Measurements from ENCODE around the gene PLPPR1. TPM values are rescaled to one million over a fixed set of nuclear protein-coding genes. Genes with fewer than 3 reads are reported as not detected.

Gene PLPPR1
- total RNA-seq, 1 donor from 2014 or later: 6.3 TPM

DNA sequence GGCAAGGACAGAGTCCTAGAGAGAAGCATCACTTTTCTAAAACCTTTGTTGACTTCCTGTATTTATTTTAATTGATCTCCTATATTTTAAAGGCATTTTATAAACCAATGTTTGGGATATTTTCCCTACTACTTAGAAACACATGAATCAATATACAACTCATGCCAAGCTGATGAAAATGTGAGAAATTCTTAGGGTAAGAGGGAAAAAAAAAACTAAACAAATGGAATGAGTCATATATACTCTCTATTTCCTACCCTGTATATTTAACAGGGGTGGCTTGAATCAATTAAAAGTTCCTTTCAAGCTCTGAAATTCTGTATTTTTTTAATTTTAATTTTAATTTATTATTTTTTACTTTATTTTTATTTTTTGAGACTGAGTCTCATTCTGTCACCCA is 336.7 kb downstream of the PLPPR1 start:
- Histone ChIP-seq H3K9me3 (ENCODE audit: control insufficient read depth in 3 of 3, low read length in 3 of 3) (no peaks in the 10 kb centered on the region), H3K27me3 (ENCODE audit: control insufficient read depth in 3 of 3, insufficient read depth in 3 of 3, low read length in 3 of 3) (no peaks in the 10 kb centered on the region), H3K4me3 (ENCODE audit: low read length in 3 of 3) (no peak overlapping the region), H3K9ac (ENCODE audit: low read depth in 1 of 3, low read length in 3 of 3) (no peak overlapping the region), H3K4me1 (ENCODE audit: control insufficient read depth in 3 of 3, insufficient read depth in 3 of 3, low read length in 3 of 3) (no peaks in the 10 kb centered on the region), H3K27ac (ENCODE audit: low read depth, low read length) (no peak overlapping the region), H3K36me3 (ENCODE audit: control insufficient read depth in 3 of 3, insufficient read depth in 3 of 3, low read length in 3 of 3) (peaks cover 0 to 4% (median 0%) of the 10 kb centered on the region in 3 donors)

DNA sequence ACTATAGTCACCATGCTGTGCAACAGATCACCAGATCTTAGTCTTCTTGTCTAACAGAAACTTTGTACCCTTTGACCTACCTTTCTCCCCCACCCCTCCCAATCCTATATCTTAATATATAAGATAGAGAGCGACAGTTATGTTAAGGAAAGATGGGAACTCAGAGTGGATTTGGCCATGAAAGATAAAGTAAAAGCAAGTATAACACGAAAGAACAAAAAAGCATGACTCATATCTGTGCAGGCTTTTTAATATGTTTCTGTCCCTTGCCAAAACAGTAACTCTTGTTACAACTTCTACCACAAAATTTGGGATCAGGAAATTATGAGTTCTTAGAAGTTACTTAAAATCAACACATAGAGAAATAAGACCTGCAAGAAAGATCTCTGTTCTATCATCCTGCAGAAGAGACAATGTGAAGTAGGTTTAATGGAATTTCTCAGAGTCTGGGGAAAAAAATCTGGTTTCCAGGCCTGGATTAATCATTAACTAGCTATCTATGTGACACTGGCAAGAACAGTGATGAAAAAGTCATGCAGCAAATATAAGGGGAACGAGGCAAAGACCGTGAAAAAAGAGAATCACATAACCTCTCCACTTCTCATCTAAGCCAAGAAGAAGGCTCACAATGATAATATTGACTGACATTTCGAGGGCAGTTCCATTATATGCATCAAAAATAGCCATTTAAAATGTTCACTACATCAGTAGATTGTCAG is 337.7 kb downstream of the PLPPR1 start:
- no peak overlapping the region for H3K9ac ChIP-seq (ENCODE audit: low read depth in 1 of 3, low read length in 3 of 3)
- no peaks in the 10 kb centered on the region for H3K9me3 ChIP-seq (ENCODE audit: control insufficient read depth in 3 of 3, low read length in 3 of 3)
- H3K4me3 ChIP-seq (ENCODE audit: low read length in 3 of 3): no peak overlapping the region
- H3K27me3 ChIP-seq (ENCODE audit: control insufficient read depth in 3 of 3, insufficient read depth in 3 of 3, low read length in 3 of 3): no peaks in the 10 kb centered on the region
- H3K36me3 ChIP-seq (ENCODE audit: control insufficient read depth in 3 of 3, insufficient read depth in 3 of 3, low read length in 3 of 3): peaks cover 0 to 4% (median 0%) of the 10 kb centered on the region in 3 donors
- H3K27ac ChIP-seq (ENCODE audit: low read depth, low read length): no peak overlapping the region
- H3K4me1 ChIP-seq (ENCODE audit: control insufficient read depth in 3 of 3, insufficient read depth in 3 of 3, low read length in 3 of 3): no peaks in the 10 kb centered on the region

DNA sequence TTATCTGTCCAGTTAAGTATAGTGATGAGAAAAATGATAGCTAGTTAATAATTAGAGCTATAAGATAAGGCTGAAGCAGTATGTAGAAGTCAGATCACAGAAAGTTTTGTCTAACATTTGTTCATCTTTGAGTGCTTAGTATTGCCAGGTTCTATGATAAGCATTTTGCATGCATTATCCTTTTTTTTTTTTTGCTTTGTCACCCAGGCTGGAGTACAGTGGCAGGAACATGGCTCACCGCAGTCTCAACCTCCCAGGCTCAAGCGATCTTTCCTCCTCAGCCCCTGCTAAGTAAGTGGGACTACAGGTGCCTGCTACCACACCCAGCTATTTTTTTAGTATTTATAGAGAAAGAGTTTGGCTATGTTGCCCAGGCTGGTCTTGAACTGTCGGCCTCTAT is 338.8 kb downstream of the PLPPR1 start:
- no peak overlapping the region for H3K4me3 ChIP-seq (ENCODE audit: low read length in 3 of 3)
- H3K27ac ChIP-seq (ENCODE audit: low read depth, low read length): no peak overlapping the region

DNA sequence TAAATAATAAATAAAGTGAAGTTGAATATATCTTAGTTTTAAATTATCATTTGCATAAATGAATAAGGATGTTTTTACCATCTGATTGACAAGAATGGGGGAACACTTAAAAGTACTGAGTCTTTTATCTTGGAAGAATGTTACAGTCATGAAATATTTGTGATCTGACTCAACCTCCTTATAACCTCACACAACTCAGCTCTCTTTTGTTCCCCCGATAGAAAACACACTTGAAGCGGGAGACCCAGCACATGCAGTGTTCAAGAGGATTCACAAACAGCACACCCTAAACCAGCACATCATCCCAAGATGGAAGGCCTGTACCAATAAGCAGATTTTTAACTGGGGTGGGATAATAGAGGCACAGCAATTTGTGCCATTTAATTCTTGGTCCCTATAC is 340.8 kb downstream of the PLPPR1 start:
- Histone ChIP-seq H3K27me3 (ENCODE audit: control insufficient read depth in 3 of 3, insufficient read depth in 3 of 3, low read length in 3 of 3) (no peaks in the 10 kb centered on the region), H3K9ac (ENCODE audit: low read depth in 1 of 3, low read length in 3 of 3) (no peak overlapping the region), H3K36me3 (ENCODE audit: control insufficient read depth in 3 of 3, insufficient read depth in 3 of 3, low read length in 3 of 3) (no peaks in the 10 kb centered on the region), H3K9me3 (ENCODE audit: control insufficient read depth in 3 of 3, low read length in 3 of 3) (no peaks in the 10 kb centered on the region), H3K27ac (ENCODE audit: low read depth, low read length) (no peak overlapping the region), H3K4me1 (ENCODE audit: control insufficient read depth in 3 of 3, insufficient read depth in 3 of 3, low read length in 3 of 3) (no peaks in the 10 kb centered on the region), H3K4me3 (ENCODE audit: low read length in 3 of 3) (no peak overlapping the region)

More for the DNA sequence above, 338.8 kb downstream of the PLPPR1 start:
- Histone ChIP-seq H3K36me3 (ENCODE audit: control insufficient read depth in 3 of 3, insufficient read depth in 3 of 3, low read length in 3 of 3) (peaks cover 0 to 3% (median 0%) of the 10 kb centered on the region in 3 donors), H3K4me1 (ENCODE audit: control insufficient read depth in 3 of 3, insufficient read depth in 3 of 3, low read length in 3 of 3) (no peaks in the 10 kb centered on the region), H3K9ac (ENCODE audit: low read depth in 1 of 3, low read length in 3 of 3) (no peak overlapping the region), H3K9me3 (ENCODE audit: control insufficient read depth in 3 of 3, low read length in 3 of 3) (no peaks in the 10 kb centered on the region), H3K27me3 (ENCODE audit: control insufficient read depth in 3 of 3, insufficient read depth in 3 of 3, low read length in 3 of 3) (no peaks in the 10 kb centered on the region)

DNA sequence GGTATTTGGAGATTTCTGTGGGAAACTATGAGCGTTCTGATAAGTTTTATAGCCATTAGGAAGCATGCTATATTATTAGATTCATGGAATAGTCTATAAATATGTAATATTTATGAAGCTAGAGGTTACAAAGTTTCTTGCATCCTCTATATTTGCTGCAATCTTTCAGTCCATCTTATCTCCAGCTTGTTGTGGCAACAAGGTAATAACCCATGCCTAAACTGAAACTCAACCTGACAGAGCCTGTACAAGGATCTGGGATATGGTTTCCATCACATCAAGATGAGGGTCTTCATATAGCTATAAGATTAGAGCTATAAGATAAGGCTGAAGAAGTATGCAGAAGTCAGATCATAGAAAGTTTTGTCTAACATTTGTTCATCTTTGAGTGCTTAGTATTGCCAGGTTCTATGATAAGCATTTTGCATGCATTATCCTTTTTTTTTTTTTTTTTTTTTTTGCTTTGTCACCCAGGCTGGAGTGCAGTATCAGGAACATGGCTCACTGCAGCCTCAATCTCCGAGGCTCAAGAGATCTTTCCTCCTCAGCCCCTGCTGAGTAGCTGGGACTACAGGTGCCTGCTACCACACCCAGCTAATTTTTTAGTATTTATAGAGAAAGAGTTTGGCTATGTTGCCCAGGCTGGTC is 341.5 kb downstream of the PLPPR1 start:
- Histone ChIP-seq H3K9ac (ENCODE audit: low read depth in 1 of 3, low read length in 3 of 3) (no peak overlapping the region), H3K36me3 (ENCODE audit: control insufficient read depth in 3 of 3, insufficient read depth in 3 of 3, low read length in 3 of 3) (no peaks in the 10 kb centered on the region), H3K9me3 (ENCODE audit: control insufficient read depth in 3 of 3, low read length in 3 of 3) (no peaks in the 10 kb centered on the region), H3K27ac (ENCODE audit: low read depth, low read length) (no peak overlapping the region), H3K4me1 (ENCODE audit: control insufficient read depth in 3 of 3, insufficient read depth in 3 of 3, low read length in 3 of 3) (no peaks in the 10 kb centered on the region), H3K4me3 (ENCODE audit: low read length in 3 of 3) (no peak overlapping the region), H3K27me3 (ENCODE audit: control insufficient read depth in 3 of 3, insufficient read depth in 3 of 3, low read length in 3 of 3) (no peaks in the 10 kb centered on the region)

DNA sequence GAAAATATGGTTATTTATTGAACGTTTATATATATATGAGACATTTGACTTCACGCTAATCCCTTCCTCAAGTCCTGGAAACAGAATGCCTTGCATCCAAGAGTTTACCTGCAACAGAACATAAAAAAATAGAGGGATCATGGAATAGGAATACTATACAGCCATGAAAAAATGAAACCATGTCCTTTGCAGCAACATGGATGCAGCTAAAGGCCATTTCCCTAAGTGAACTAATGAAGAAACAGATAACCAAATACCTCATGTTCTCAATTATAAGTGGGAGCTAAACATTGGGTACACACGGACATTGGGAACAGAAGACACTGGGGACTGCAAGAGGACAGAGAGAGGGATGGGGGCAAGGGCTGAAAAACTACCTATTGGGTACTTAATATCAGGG is 343.3 kb downstream of the PLPPR1 start:
- Histone ChIP-seq H3K9ac (ENCODE audit: low read depth in 1 of 3, low read length in 3 of 3) (no peak overlapping the region), H3K9me3 (ENCODE audit: control insufficient read depth in 3 of 3, low read length in 3 of 3) (no peaks in the 10 kb centered on the region), H3K4me3 (ENCODE audit: low read length in 3 of 3) (no peak overlapping the region), H3K27ac (ENCODE audit: low read depth, low read length) (no peak overlapping the region), H3K36me3 (ENCODE audit: control insufficient read depth in 3 of 3, insufficient read depth in 3 of 3, low read length in 3 of 3) (no peaks in the 10 kb centered on the region), H3K4me1 (ENCODE audit: control insufficient read depth in 3 of 3, insufficient read depth in 3 of 3, low read length in 3 of 3) (no peaks in the 10 kb centered on the region), H3K27me3 (ENCODE audit: control insufficient read depth in 3 of 3, insufficient read depth in 3 of 3, low read length in 3 of 3) (no peaks in the 10 kb centered on the region)

DNA sequence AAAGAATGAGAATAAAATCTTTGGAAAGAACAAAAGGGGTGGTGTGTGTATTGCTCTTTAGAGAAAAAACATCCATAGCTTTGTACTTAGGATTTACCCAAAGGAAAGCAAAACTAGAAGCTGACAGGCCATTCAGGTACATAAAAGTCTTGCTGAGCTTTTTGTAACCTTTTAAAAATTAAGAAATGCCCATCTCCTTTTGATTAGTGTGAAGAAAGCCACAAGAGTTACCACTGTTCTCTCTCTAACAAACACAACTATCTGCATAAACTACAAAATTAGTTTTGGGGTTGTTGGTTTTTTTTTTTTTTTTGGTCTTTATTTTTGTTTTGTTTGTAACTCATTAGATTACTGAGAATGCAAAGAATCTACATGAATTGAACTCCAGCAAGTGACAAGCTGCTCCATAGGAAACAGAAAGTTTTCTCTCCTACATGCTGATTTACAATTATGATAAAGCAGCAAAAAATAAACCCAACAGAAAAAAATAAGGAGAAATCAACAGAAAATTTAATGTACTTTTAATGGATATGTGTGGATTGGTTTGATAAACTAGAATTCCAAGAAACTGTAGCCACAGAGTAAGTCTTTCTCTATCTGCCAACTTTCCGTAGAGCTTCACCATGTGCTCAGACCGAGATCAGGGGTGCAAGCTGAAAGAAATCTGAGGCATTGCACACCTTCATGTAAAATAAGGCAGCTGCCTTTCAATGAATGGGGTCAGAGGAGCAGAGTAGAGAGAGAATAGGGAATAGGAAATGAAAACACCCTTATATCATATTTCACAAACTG is 344.0 kb downstream of the PLPPR1 start:
- Histone ChIP-seq H3K9ac (ENCODE audit: low read depth in 1 of 3, low read length in 3 of 3) (no peak overlapping the region), H3K36me3 (ENCODE audit: control insufficient read depth in 3 of 3, insufficient read depth in 3 of 3, low read length in 3 of 3) (no peaks in the 10 kb centered on the region), H3K4me1 (ENCODE audit: control insufficient read depth in 3 of 3, insufficient read depth in 3 of 3, low read length in 3 of 3) (no peaks in the 10 kb centered on the region), H3K27ac (ENCODE audit: low read depth, low read length) (no peak overlapping the region), H3K9me3 (ENCODE audit: control insufficient read depth in 3 of 3, low read length in 3 of 3) (no peaks in the 10 kb centered on the region), H3K27me3 (ENCODE audit: control insufficient read depth in 3 of 3, insufficient read depth in 3 of 3, low read length in 3 of 3) (no peaks in the 10 kb centered on the region), H3K4me3 (ENCODE audit: low read length in 3 of 3) (no peak overlapping the region)

Small RNA genes within 50 kb of the gene (small RNA-seq; reads per million reads assigned to genes)
- not detected for gene RF00322
